Anterior cingulate cortex (tissue), 58 donors: ENCODE data around the gene PPIG.
"Not testable (repeated sequence)": the region's sequence is repeated elsewhere in the genome, so short reads cannot be mapped to it uniquely, and the experiment has no call there.

Experiments
- DNase-seq, 58 donors: peaks; one replicate each; lab custom pipeline; 2025; lab: John Stamatoyannopoulos, UW

Gene PPIG

GRCh38 chr2:169584005-169584877, at the start of gene PPIG:
TSS of gene PPIG (plus strand) at chr2:169584351. CDS start at chr2:169604042, 19,691 bp downstream.
- peak; percentile 56 to 93 (median 83) for DNase-seq

- not testable (repeated sequence) for DNase-seq
Measured at GRCh38 chr2:169539460-169539859, 44.7 kb upstream of the PPIG start.

GRCh38 chr2:169540146-169540545, 44.0 kb upstream of the PPIG start:
- no peak for DNase-seq

GRCh38 chr2:169542433-169542832, 41.7 kb upstream of the PPIG start:
- no peak for DNase-seq

DNA sequence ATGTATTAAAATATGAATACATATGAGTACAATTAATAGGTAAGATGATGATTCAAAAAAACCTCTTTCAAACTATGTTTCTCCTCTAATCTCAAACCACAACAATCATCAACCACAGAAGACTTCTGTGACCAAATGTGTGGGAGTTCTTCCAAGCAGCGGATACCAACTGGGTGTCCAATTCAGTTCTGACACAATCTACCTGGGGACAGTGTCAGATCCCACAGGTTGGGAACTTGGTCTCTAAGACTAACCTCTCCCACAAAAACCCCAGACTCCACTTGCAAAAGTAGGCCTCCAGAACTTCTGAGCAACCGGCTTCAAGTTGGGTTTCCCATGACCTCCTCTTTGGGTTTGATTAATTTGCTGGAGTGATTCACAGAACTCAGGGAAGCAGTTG, 37.4 kb upstream of the PPIG start:
- DNase-seq: no peak

DNA sequence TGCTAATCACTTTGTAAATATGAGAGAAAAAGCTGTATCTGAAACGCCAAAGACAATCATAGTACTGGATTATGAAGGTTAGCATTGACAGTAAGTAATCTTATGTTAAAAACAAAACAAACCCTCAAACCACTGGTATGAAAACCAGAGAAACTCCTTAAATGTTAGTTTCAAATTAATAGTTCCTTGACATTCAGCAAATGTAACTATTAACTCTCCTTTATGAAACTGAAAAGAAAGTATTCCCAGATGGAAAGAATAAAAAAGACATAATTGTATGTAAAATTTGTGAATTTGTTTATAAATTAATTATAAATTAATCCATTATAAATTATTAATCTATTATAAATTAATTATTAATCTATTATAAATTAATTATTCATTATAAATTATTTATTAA, 22.8 kb upstream of the PPIG start:
- DNase-seq: no peak

DNA sequence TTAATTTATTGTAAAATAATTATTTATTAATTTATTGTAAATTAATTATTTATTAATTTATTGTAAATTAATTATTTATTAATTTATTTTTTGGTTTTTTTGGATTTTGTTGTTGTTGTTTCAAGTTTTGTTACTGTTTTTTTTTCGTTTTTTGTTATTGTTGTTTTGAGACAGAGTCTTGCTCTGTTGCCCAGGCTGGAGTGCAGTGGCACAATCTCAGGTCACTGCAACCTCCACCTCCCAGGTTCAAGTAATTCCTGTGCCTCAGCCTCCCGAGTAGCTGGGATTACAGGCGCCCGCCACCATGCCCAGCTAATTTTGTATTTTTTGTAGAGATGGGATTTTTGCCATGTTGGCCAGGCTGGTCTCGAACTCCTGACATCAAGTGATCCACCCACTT, 22.1 kb upstream of the PPIG start:
- not testable (repeated sequence) for DNase-seq

- DNase-seq: no peak
Measured at GRCh38 chr2:169562519-169562918, 21.6 kb upstream of the PPIG start.

- DNase-seq: no peak
Measured at GRCh38 chr2:169565686-169566085, 18.5 kb upstream of the PPIG start.

DNA sequence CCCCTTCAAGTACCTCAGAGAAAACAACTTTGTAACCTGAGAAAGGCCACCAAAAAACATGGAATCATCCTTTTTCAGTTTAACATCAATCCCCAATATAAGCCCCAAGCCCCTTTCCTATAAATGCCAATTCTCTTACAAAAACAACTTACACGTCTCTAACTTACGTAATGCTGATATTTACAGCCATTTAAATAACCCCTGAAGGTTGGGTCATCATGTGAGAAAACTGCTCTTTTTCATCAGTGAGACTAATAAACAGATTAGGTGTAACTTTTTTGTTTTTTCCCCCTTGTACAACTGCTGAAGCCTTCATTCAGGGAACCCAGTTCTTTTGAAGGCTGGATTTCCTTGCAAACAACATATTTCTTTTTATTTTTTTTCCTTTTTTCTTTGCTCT, 14.2 kb upstream of the PPIG start:
- DNase-seq: no peak

- DNase-seq: not testable (repeated sequence)
Measured at GRCh38 chr2:169570752-169571151, 13.4 kb upstream of the PPIG start.

GRCh38 chr2:169571571-169571970, 12.6 kb upstream of the PPIG start:
- no peak for DNase-seq

DNA sequence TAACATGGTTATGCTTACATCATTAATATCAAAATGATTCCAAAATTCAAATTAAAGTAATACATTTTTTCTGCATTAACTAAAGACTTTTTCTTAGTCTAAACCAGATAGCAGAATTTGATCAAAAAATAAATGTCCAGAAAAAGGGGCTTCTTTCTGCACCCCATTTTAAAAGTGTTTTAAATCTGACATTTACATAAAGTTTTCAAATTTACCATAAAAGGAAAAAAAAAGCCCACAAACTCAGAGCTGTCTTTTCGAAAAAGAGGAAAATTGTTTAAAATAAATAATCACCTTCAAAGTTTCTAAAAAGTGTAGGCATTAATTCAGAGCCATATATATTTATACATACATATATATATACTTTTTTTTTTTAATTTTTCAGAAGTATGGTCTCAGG, 12.0 kb upstream of the PPIG start:
- DNase-seq: no peak

DNA sequence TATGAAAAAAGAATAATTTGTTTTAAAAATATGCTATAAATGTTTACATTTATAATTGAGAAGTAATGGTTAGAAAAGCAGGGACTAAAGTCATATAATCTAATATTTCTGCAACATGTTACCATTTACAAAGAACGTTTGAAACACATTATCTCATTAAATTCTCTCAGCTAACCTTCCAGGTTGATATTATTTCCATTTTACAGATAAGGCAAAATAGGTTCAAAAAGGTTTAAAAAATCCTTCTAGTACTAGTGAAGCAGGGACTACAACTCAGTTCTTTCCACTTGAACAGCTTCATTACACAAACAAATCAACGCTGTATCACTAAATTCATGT, 11.4 kb upstream of the PPIG start:
- DNase-seq: no peak

DNA sequence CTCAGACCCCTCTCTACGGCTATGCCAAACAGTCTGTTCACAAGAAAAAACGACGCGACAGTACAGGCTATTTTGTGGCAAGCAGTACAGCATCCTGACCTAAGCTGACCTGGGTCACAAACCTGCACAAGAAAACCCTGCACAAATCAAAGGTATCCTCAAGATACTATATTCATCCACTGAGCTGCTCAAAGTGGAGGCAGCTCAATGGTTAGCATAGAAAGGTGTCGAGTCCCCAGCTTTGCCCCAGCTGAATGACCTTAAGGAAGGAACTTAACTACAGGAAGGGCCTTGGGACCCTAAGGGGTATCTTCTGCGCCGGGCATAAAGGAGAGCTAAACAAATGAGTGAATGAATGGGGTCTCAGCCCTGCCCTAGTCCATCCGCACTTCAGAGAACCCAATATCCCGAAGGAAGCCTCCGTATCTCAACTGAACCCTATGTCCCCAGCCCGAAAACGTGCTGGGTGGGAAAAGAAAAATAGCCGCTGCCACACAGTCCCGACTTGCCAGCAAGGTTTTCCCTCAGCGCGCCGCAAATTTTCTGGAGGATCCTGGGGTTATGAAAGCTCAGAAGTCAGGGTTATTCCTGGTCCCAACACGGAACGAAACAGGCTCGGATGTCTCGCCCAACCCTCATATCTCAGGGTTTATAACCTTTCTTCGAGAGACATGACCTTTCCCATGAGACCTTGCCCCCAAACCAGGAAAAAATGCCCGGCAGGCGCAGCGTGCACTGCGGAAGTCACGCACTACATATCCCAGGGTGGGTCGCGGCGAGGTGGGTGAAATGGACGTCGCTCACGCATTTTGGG, 10.8 kb upstream of the PPIG start, which contains the start of gene FASTKD1:
Gene FASTKD1 (minus strand): TSS at position 706 of the 814 bp plus-strand sequence. CDS start 1,836 bp downstream, outside the sequence.
- DNase-seq: peak; percentile 61 to 95 (median 86)

GRCh38 chr2:169573974-169574299, 10.2 kb upstream of the PPIG start:
- no peak for DNase-seq

- not testable (repeated sequence) for DNase-seq
Measured at GRCh38 chr2:169574539-169574938, 9.6 kb upstream of the PPIG start.

- DNase-seq: not testable (repeated sequence)
Measured at GRCh38 chr2:169575264-169575663, 8.9 kb upstream of the PPIG start.

GRCh38 chr2:169579044-169579443, 5.1 kb upstream of the PPIG start:
- DNase-seq: no peak

- DNase-seq: not testable (repeated sequence)
Measured at GRCh38 chr2:169582552-169583266, 1.4 kb upstream of the PPIG start.

- no peak for DNase-seq
Measured at GRCh38 chr2:169583518-169583917, 633 bp upstream of the PPIG start.
